Measurements from ENCODE around the gene TGM2. TPM values are rescaled to one million over a fixed set of nuclear protein-coding genes. Genes with fewer than 3 reads are reported as not detected.

TGM2 gene
- total RNA-seq, 1 donor from 2014 or later: 4.8 TPM

GRCh38 chr20:38144974-38145728, 19.9 kb downstream of the TGM2 start:
- no peak for DNase-seq

- DNase-seq: no peak
Measured at GRCh38 chr20:38144598-38144973, 20.5 kb downstream of the TGM2 start.

GRCh38 chr20:38143646-38144554, 21.2 kb downstream of the TGM2 start:
- DNase-seq: no peak

- DNase-seq: no peak
Measured at GRCh38 chr20:38143238-38143645, 21.8 kb downstream of the TGM2 start.

GRCh38 chr20:38141889-38142494, 23.1 kb downstream of the TGM2 start:
- DNase-seq: no peak

- no peak for DNase-seq
Measured at GRCh38 chr20:38141204-38141888, 23.7 kb downstream of the TGM2 start.

- DNase-seq: no peak
Measured at GRCh38 chr20:38139977-38140753, 24.9 kb downstream of the TGM2 start.

GRCh38 chr20:38139156-38139912, 25.7 kb downstream of the TGM2 start:
- DNase-seq: no peak

GRCh38 chr20:38138086-38138778, 26.8 kb downstream of the TGM2 start:
- DNase-seq: no peak

GRCh38 chr20:38137441-38138037, 27.5 kb downstream of the TGM2 start:
- DNase-seq: no peak

GRCh38 chr20:38136421-38137245, 28.4 kb downstream of the TGM2 start:
- no peak for DNase-seq

- no peak for DNase-seq
Measured at GRCh38 chr20:38135651-38136420, 29.2 kb downstream of the TGM2 start.

- DNase-seq: no peak
Measured at GRCh38 chr20:38135271-38135650, 29.8 kb downstream of the TGM2 start.

- no peak for DNase-seq
Measured at GRCh38 chr20:38134427-38135270, 30.4 kb downstream of the TGM2 start.

GRCh38 chr20:38133680-38134426, 31.2 kb downstream of the TGM2 start:
- DNase-seq: no peak

- DNase-seq: no peak
Measured at GRCh38 chr20:38132910-38133501, 32.1 kb downstream of the TGM2 start.

Measured in skin of body (tissue), 2 donors.